ENCODE results near the gene LHPP.

The LHPP gene

DNA sequence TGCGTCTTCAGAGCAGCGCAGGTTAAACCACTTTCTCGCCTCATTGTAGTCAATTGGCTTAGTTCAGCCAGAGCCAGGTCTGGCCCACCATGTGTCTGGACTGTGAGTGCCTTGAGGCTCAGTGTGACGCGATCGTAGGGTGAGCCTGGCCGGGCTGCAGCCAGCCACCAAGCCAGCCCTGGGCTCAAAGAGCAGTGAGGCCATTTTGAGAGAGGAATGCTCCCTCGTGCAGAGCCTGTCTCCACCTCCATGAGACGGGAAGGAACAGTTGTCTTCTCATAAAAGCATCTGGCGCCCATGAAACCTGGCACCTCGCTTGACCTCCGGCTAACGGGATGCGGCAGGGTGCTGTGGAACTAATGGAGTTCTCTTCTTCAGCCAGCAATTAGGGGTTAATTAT is 34.5 kb downstream of the LHPP start:
- DNase-seq, result no peak

DNA sequence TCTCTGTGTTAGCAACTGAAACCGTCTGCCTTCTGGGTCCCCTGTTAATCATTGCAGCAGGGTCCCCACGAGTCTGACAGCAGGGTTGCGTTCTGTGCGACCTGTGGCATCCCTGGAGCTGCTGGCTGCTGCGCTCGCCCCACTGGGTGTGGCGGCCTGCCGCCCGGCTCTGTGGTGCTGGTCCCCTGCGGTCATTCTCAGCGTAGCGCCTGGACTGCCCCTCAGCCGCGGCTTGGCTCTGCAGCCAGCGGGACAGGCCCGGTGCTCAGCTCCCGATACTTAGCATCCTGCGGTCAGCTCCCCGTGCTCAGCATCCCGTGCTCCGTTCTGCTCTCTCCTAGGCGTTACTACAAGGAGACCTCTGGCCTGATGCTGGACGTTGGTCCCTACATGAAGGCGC is 35.0 kb downstream of the LHPP start:
- no peak for DNase-seq

DNA sequence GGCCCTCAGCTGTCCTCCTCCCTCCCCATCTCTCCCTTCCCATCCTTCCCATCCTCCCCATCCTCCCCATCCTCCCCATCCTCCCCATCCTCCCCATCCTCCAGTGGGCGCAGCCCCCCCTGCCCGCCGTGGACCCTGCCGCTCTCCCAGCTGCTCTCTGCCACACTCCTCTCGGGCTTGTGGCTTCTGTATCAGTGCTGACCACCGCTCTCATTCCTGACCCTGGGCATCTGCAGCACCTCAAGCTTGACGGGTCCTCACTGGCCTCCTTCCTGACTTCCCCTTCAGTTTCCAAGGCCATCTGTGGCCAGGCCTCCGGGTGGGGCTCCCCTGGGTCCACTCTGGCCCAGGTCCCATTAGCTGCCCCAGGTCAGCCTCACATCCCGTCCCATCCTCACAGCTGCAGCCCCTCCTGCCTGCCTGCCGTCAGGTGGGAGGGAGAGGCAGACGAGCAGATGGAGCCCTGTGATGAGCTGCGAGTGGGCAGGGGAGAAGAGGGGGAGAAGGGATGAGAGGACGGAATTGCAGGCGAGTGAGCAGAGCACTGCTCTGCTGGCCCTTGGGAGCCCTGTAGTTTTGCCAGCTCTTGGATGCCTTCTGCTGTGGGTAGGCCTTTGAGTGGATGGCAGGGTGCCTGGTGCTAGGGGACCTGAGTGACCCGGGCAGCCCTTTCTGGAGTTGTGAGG is 35.7 kb downstream of the LHPP start:
- peak in 2 of 56 donors; percentile 10 to 15 for DNase-seq

DNA sequence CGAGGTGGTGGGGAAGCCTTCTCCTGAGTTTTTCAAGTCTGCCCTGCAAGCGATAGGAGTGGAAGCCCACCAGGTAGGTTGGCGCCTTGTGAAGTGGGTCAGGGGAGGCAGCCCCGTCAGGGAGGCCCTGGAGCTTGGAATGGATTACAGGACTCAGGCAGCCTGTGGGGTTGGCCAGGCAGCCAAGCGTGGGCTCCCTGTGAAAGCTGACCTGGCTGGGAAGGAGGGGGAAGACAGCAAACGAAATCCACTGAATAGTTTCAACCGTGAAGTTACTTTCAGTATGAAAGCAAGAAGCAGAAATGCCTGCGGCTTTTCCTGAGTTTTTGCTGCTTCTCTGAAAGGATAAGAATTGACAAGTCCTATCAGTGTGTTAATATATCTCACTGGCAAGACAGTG is 36.4 kb downstream of the LHPP start:
- no peak for DNase-seq

DNA sequence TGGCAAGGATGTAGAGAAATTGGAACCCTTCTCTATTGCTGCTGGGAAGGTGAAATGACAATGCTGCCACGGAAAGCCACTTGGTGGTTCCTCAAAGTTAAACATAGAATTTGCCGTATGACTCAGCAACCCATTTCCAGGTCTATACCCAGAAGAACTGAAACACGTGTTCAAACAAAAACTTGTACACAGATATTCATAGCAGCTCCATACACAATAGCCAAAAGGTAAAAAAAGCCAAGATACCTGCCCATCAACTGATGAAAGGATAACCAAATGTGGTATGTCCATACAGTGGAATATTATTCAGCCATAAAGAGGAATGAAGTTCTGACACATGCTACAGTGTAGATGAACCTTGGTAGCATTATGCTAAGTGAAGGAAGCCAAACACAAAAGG is 39.1 kb downstream of the LHPP start:
- no peak for DNase-seq

DNA sequence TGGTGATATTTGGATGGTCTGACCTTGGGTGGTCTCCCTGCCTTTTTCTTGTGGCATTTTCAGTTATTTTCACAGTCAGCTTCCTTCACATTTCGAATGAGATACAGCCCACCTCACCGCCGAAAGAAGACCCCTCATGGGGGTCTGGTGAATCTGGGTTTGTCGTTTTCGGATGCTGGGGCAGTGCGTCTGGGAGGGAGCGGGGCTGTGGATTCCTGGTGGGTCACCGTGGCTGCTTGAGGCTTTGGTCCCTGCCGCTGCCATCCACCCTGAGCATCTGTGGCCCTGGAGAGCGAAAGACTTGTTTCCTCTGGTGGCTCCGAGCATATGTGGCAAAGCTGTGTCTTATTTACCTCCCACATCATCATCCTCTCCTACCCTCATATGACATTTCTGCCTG is 43.1 kb downstream of the LHPP start:
- DNase-seq, result no peak

DNA sequence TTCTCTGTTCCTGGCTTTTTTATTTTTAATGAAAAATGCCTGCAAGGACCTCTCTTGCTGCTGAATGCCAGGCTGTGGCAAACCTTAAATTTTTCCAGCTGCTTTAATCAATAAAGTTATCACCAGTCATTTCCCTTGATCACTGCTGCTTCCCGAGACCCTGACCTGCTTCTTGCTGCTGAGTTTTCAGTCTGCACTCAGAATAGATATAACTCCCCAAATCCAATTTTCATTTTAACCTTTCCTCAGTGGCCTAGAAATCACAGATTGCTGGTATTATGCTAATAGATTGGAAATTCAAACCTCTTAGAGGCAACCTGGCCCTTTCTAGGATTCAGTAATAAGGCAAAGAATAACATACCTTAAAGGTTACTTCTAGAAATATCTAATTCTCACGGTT is 43.7 kb downstream of the LHPP start:
- no peak for DNase-seq

DNA sequence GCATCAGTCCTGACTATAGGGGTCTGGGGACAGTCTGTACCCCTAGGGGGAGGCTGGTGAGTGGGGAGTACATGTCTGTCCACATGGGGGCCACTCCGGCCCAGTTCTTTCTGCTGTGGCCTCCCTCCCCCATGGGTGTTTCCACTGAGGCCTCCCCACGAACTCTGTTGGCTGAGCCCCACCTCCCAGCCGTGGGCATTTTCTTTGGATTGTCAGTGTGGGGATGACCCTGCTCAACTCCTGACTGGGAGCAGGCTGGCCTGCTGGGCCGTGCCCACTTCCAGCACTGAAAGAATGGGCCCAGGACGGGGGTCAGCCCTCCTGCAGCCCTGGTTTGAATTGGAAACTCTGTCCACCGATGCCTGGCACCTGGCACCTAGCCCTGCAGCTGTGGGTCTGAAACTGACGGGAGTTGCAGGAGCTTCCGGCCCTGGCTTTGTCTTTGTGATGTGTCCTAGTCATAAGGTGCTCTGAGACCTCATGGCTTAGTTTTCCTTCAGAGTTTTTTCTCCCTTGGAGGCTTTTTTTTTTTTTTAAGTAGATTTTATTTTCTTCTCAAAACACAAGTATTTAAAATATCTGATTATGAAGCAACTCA is 46.5 kb downstream of the LHPP start:
- no peak for DNase-seq

DNA sequence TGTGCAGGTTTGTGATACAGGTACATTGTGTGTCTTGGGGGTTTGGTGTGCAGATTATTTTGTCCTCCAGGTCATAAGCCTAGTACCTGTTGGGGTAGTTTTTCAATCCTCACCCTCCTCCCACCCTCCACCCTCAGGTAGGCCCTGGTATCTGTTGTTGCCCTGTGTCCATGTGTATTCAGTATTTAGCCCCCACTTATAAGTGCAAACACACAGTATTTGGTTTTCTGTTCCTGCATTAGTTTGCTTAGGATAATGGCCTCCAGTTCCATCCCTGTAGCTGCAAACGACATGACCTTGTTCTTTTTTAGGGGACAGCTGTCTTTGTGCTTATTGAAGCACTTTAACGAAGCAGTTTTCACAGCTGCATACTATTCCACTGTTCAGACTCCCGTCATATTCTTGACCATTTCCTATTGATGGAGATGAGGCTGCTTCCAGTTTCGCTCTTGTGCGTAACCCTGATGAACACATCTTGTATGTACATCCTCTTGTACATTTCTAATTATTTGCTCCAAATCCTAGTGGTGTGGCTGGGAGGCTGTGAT is 47.4 kb downstream of the LHPP start:
- no peak for DNase-seq

DNA sequence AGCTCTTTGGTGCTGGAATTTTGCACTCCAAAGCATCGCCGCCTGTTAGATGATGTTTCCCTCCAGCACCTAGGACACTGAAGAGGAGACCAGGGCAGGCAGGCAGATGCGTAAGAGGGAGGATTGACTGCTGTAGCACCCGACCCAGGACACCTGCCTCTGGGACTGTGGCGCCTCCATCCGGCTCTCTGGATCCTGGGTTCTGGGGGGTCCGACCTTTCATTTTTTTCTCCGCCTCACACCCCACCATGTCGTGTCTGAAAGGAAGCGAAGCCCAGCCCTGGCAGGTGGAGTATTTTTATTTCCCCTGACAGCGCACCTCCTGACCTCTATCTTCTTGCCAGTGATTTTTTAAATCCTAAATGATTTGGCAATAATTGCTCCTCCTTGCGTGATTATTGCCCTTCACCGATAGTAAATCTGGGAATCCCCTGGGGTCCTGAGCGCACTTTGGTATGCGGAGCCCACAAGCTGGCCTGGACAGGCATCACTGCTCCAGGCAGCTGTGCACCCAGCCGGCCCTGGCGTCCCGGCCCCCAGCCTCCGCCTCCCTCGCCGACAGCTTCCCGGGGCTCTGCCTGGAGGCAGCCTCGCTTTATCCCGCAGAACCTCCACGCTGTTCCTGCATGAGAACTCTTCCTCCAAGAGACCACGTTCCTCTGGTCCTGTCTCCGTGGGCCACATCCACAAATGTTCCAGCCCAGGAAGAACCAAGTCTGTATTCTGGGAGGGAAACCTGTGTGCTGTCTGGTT is 48.4 kb downstream of the LHPP start:
- DNase-seq, result no peak

DNA sequence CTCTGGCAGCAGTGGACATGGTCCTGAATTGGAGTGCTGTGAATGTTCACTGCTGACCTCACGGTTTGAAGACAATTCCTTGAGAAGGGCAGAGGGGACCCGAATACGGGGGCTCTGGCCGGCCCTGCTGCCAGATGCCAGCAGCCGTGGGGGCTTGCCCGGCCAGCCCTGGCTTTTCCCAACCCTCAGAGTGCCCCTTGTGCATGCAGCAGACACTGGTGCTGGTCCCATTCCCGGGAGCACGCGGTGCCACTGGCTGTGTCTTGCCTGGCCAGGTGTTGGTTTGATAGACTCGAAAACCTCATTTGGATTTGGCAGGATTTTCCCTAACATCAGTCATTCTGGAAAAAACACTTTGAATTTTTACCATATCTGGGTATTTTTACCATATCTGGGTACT is 49.1 kb downstream of the LHPP start:
- no peak for DNase-seq

DNA sequence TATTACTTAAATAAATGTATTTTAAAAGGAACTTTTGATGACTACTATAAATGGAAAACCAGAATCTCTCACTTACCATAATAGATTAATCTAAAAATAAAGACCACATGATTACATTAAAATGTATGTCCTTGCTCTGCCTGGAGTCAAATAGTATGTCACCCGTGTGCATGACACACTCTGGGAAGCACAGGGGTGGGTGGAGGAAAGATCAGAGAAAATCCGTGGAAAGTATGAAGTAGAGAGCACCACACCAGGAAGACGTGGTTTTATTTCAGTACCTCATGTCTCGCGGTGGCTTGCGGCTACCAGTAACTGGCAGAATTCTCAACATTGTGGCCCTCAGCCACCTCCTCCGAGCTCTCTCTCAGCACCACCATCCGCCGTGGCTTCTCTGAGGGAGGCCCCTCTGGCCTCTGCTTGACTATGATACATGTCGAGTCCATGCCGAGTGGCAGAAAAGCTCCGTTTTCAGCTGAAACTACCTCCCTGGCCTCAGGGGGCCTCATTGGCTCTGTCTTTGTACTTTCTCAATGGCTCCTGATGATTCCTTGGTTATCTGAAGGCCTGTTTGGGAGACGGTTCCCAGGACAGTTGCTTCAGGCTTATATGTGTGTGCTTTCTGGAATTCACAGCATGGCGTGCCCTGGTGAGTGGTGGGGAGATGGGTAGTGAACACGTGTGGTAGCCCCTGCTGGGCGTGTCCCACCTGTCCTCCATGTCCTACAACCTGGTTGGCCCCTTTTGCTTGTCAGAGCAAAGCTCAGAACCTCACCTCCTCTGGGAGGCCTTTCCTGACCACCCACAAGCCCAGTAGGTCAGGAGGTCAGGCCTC is 49.8 kb downstream of the LHPP start:
- peak in 7 of 56 donors; percentile 23 to 56 (median 30) for DNase-seq

DNA sequence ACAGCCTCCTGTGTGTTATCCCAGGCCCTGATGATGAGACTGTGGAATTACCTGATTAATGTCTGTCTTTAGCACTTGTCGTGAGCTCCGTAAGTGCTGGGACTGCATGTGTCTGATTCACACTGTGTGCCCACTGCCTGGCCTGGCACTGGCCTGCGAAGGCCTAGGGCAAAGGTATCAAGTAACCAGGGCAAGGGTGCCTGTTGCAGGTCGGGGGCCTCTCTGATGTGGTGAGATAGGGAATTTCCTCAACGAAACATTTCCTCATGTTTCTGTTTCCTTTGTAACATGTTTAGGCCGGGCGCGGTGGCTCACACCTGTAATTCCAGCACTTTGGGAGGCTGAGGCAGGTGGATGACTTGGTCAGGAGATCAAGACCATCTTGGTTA is 50.4 kb downstream of the LHPP start:
- DNase-seq, result no peak

DNA sequence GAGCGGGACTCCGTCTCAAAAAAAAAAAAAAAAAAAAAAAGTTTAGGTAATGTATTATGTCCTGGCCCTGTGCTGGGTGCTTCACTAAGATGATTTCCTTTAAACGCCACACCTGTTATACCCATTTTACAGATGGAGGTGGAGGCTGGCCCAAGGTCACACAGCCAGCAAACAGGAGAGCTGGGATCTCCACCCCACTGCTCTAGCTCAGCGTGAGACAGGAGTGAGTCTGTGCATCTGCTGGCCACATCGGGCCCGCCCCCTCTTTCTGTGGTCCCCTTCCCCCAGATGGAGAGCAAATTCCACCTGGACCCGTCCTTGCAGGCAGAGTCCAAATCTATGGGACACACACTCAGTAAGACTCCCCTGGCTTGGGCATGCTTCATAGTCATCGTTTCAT is 51.0 kb downstream of the LHPP start:
- no peak for DNase-seq

DNA sequence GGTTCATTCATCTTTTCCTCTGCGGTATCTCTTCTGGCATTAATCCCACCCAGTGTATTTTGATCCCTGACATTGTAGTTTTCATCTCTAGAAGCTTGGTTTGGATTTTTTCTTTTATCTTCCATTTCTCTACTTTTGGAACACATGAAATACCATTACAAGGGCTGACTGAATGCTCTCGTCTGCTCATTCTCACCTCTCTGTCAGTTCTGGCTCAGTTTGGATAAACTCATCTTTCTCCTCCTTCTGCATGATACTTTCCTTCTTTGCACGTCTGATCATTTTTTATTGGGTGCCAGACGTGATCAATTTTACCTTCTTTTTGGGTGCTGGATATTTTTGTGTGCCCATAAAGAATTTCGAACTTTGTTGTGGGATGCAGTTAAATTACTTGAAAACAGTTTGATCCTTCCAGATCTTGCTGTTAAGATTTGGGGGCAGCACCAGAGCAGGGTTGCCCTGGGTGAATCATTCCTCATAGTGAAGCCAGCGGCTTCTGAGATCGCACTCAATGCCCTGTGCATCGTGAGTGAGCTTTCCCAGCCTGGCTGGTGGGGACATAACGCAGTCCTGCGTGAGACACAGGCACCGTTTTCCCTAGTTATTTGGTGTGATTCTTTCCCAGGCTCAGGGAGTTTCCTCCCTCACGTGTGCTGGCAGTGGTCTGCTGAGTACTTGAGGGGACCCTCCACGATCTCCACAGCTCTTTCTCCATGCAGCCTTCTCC is 53.8 kb downstream of the LHPP start:
- DNase-seq, result no peak

DNA sequence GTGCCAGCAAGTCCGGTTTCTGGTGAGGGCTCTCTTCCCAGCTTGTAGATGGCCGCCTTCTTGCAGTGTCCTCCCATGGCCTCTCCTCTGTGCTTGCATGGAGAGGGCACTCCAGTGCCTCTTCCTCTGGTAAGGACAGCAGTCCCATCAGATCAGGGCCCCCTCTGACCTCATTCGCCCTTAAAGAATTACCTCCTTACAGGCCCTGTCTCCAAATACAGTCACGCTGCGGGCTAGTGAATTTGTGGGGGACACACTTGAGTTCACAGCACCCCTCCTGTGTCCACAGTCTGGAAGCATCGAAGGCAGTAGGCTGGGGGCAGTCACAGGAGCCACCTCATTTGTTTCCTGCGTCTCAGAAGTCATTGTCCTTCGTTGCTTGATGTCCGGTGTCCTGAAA is 54.6 kb downstream of the LHPP start:
- DNase-seq, result no peak

DNA sequence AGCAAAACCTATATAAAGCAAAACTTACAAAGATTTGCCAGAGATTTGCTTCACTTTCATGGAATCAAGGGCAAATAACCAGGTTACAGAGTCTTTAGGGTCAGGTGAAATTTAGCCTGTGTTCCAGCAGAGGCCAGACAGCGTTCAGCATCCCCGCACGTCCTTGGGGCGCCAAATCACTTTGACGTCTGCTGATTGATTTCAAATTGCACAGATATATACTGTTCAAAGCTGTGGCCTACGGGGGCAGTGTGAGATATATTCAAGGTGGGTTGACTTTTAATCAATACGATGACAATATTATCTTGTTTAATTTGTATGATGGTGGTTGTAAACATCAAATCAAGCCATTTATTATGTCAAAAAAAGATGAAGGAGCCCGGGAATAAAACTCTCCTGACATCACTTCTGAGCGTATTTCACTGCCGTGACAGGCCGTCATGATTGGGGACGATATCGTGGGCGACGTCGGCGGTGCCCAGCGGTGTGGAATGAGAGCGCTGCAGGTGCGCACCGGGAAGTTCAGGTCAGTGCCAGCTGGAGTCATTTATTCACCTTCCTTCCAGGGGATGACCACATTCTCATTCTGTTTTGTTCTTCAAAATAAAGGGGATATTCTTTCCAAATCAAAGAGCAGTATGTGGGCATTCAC is 55.2 kb downstream of the LHPP start:
- no peak for DNase-seq

DNA sequence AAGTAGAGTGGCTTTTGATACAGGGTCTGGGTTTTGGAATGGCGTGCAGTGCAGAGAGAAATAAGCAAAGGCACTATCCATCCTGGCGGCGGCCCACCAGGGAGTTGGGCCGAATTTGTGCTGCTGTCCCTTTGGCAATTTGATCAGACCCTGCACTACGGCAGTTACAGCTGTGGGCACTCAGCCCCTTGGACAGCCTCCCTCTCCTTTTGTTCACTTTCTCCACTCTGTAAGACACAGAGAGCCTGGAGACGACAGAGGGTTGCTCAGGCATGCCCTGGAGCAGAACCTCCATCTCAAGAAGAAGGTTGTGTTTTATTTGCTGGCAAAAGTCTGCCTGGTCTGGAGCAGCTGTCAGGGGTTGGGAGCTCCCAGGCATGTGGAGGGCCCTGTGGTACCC is 55.8 kb downstream of the LHPP start:
- DNase-seq, result peak in 7 of 56 donors; percentile 25 to 44 (median 37)

DNA sequence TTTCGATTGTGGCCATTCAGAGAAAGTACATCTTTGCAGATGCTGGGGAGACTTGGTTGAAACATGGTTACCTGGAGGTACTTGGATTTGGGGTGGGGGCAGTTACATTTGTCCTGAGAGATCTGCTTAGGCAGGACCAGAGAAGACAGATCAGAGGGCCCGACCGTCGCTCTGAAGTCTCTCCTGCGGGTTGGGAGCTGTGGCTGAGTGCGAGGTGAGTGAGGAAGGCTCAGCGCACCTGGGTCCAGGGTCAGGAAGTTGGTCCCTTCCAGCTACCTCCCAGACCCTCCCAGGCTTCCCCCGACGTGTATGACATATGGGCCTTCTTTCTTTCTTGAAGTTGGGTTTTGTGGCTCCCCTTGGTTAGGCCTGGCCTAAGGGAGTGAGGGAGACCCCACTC is 56.3 kb downstream of the LHPP start:
- DNase-seq, result no peak

DNA sequence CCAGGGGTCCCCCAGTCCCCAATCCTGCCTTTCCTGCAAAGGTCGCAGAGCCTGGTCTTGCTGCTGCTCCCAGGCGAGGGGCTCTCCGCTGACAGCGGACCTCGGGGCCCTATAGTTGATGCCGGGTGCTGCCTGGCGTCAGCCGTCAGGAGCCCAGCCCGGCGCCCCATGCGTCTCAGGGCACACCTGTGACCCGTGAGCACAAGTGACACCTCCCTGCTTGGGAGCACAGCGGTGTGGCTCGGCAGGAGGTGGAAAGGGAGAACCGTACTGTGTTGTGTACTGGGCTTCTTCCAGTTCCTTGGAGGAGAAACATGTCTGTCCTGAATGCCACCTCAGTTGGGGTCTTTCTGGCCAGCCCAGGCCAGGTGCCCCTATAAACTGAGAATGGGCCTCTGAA is 56.7 kb downstream of the LHPP start:
- DNase-seq, result no peak
